Ovary (tissue), 3 donors: Measurements from ENCODE around the gene TRIP13.

Source experiments
- CTCF ChIP-seq, 3 donors: fragments of 450-650 bp in 2 of 3; fragments of 200-600 bp in 1 of 3; IDR thresholded peaks; one replicate each; pipeline versions ENCODE4 v1.5.1 to v1.8.0; 2016 to 2022; ENCODE audit warnings: antibody characterized with exemption in 3 of 3, mild to moderate bottlenecking in 1 of 3
- EP300 ChIP-seq: sonication (generic); formaldehyde crosslinking; IDR thresholded peaks from one replicate; pipeline ENCODE4 v1.6.1; 2017; ENCODE audit warnings: antibody characterized with exemption
- POLR2A ChIP-seq: fragments of 450-650 bp; IDR thresholded peaks from one replicate; pipeline ENCODE4 v1.6.1; 2017; ENCODE audit warnings: antibody characterized with exemption, mild to moderate bottlenecking, moderate library complexity
- donor health status: DM: no; HTN: no; CAD: no.

- TF ChIP-seq CTCF (IDR thresholded peaks at IDR 0.05) (no peak), POLR2A (no peak), EP300 (no peak)
Observed at GRCh38 chr5:885127-885442, 7.6 kb upstream of the TRIP13 start.
